Caki2 (cell line): Measurements from ENCODE around the gene SLC43A1. TPM values are rescaled to one million over a fixed set of nuclear protein-coding genes. Genes with fewer than 3 reads are reported as not detected.

ENCODE experiments used
- DNase-seq: peaks from one replicate; pipeline ENCODE4 v3.0.0-alpha.2; 2015; ENCODE audit warnings: low read depth
- in situ Hi-C: cut with HindIII; loops from 2 replicates; pipeline ENCODE4 v1.10.0; 2016; ENCODE audit warnings: low sequenced_read_pairs, low pct_unique_long_range_greater_than_20kb, mixed read lengths
- total RNA-seq: library from RNA; depleted of rRNA; stranded (reverse); fragments of >200 nt; shearing (Covaris generic); gene quantifications from 2 replicates; pipeline ENCODE4 v1.2.3, GENCODE V29; 2014; ENCODE audit warnings: low replicate concordance

SLC43A1 gene
- total RNA-seq, 1 experiment from 2014 or later: not detected

GRCh38 chr11:57484141-57484710 is 31.3 kb downstream of the SLC43A1 start:
- in situ Hi-C loops: no loop called here
- no peak for DNase-seq

GRCh38 chr11:57483562-57483918 is 32.0 kb downstream of the SLC43A1 start:
- in situ Hi-C loops: no loop called here

GRCh38 chr11:57482782-57483561 is 32.5 kb downstream of the SLC43A1 start:
- DNase-seq: no peak
- in situ Hi-C loops: no loop called here

More at GRCh38 chr11:57483562-57483918, 32.0 kb downstream of the SLC43A1 start:
- no peak for DNase-seq

- DNase-seq: no peak
- in situ Hi-C loops: no loop called here
Measured at GRCh38 chr11:57481915-57482781, 33.4 kb downstream of the SLC43A1 start.

GRCh38 chr11:57481315-57481714 is 34.2 kb downstream of the SLC43A1 start:
- in situ Hi-C loops: no loop called here
- no peak for DNase-seq

GRCh38 chr11:57480409-57481137 is 34.9 kb downstream of the SLC43A1 start:
- in situ Hi-C loops: no loop called here
- peak; percentile 32 for DNase-seq

GRCh38 chr11:57479911-57480310 is 35.6 kb downstream of the SLC43A1 start:
- in situ Hi-C loops: no loop called here
- DNase-seq: no peak

- no peak for DNase-seq
- in situ Hi-C loops: no loop called here
Measured at GRCh38 chr11:57479021-57479663, 36.4 kb downstream of the SLC43A1 start.

- DNase-seq: no peak
- in situ Hi-C loops: no loop called here
Measured at GRCh38 chr11:57477507-57478189, 37.9 kb downstream of the SLC43A1 start.

- no peak for DNase-seq
Measured at GRCh38 chr11:57476757-57477506, 38.6 kb downstream of the SLC43A1 start.

GRCh38 chr11:57476047-57476756 is 39.3 kb downstream of the SLC43A1 start:
- no peak for DNase-seq
- in situ Hi-C loops: no loop called here

More at GRCh38 chr11:57476757-57477506, 38.6 kb downstream of the SLC43A1 start:
- in situ Hi-C loops: no loop called here

- in situ Hi-C loops: no loop called here
- DNase-seq: no peak
Measured at GRCh38 chr11:57475671-57476046, 39.8 kb downstream of the SLC43A1 start.

GRCh38 chr11:57475191-57475590 is 40.3 kb downstream of the SLC43A1 start:
- in situ Hi-C loops: no loop called here
- DNase-seq: no peak

- DNase-seq: no peak
- in situ Hi-C loops: no loop called here
Measured at GRCh38 chr11:57474803-57475115, 40.7 kb downstream of the SLC43A1 start.

GRCh38 chr11:57474017-57474802 is 41.3 kb downstream of the SLC43A1 start:
- no peak for DNase-seq
- in situ Hi-C loops: no loop called here
